ENCODE results near the gene GDI1.

GRCh38 chrX:154430916-154431315, 6.0 kb upstream of the GDI1 start:
- TF ChIP-seq, protein P1, sequence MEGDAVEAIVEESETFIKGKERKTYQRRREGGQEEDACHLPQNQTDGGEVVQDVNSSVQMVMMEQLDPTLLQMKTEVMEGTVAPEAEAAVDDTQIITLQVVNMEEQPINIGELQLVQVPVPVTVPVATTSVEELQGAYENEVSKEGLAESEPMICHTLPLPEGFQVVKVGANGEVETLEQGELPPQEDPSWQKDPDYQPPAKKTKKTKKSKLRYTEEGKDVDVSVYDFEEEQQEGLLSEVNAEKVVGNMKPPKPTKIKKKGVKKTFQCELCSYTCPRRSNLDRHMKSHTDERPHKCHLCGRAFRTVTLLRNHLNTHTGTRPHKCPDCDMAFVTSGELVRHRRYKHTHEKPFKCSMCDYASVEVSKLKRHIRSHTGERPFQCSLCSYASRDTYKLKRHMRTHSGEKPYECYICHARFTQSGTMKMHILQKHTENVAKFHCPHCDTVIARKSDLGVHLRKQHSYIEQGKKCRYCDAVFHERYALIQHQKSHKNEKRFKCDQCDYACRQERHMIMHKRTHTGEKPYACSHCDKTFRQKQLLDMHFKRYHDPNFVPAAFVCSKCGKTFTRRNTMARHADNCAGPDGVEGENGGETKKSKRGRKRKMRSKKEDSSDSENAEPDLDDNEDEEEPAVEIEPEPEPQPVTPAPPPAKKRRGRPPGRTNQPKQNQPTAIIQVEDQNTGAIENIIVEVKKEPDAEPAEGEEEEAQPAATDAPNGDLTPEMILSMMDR (IDR thresholded peaks at IDR 0.05) = no peak
- no peak for TF ChIP-seq POLR2A (IDR thresholded peaks at IDR 0.05)

All from thyroid gland (tissue), 4 donors.